Measurements from ENCODE around the gene ITPRID2. TPM values are rescaled to one million over a fixed set of nuclear protein-coding genes. Genes with fewer than 3 reads are reported as not detected.

Gene ITPRID2
- total and polyA plus RNA-seq, 7 donors = 70.9 to 135 (median 87.4) TPM

GRCh38 chr2:181890271-181890670 lies 1.3 kb upstream of the ITPRID2 start:
- no peak overlapping the region for H3K4me3 ChIP-seq
- peak overlapping the region in 2 of 4 donors; percentile 13 to 97 for H3K27ac ChIP-seq
- no peak for DNase-seq
- TF ChIP-seq EP300 (IDR thresholded peaks at IDR 0.05) = no peak
- TF ChIP-seq, protein P1, sequence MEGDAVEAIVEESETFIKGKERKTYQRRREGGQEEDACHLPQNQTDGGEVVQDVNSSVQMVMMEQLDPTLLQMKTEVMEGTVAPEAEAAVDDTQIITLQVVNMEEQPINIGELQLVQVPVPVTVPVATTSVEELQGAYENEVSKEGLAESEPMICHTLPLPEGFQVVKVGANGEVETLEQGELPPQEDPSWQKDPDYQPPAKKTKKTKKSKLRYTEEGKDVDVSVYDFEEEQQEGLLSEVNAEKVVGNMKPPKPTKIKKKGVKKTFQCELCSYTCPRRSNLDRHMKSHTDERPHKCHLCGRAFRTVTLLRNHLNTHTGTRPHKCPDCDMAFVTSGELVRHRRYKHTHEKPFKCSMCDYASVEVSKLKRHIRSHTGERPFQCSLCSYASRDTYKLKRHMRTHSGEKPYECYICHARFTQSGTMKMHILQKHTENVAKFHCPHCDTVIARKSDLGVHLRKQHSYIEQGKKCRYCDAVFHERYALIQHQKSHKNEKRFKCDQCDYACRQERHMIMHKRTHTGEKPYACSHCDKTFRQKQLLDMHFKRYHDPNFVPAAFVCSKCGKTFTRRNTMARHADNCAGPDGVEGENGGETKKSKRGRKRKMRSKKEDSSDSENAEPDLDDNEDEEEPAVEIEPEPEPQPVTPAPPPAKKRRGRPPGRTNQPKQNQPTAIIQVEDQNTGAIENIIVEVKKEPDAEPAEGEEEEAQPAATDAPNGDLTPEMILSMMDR (IDR thresholded peaks at IDR 0.05) = no peak
- TF ChIP-seq POLR2AphosphoS5 (IDR thresholded peaks at IDR 0.05) = no peak
- TF ChIP-seq POLR2A (IDR thresholded peaks at IDR 0.05) = no peak
- intact Hi-C loops (cut with DNase I) = loop anchor here (5.0 to 10.0 kb wide), 3 partner anchors 185 to 1883 kb away; partner anchors contain the start of genes CWC22 and UBE2E3
- H3K4me1 ChIP-seq = peaks cover 0 to 37% (median 20%) of the 10 kb centered on the region in 4 donors
- 90 to 96% methylated on average over 2 of the region's 2 CpGs for WGBS, 2 donors
- no peaks in the 10 kb centered on the region for H3K36me3 ChIP-seq
- H3K9me3 ChIP-seq = no peaks in the 10 kb centered on the region
- no peaks in the 10 kb centered on the region for H3K27me3 ChIP-seq

DNA sequence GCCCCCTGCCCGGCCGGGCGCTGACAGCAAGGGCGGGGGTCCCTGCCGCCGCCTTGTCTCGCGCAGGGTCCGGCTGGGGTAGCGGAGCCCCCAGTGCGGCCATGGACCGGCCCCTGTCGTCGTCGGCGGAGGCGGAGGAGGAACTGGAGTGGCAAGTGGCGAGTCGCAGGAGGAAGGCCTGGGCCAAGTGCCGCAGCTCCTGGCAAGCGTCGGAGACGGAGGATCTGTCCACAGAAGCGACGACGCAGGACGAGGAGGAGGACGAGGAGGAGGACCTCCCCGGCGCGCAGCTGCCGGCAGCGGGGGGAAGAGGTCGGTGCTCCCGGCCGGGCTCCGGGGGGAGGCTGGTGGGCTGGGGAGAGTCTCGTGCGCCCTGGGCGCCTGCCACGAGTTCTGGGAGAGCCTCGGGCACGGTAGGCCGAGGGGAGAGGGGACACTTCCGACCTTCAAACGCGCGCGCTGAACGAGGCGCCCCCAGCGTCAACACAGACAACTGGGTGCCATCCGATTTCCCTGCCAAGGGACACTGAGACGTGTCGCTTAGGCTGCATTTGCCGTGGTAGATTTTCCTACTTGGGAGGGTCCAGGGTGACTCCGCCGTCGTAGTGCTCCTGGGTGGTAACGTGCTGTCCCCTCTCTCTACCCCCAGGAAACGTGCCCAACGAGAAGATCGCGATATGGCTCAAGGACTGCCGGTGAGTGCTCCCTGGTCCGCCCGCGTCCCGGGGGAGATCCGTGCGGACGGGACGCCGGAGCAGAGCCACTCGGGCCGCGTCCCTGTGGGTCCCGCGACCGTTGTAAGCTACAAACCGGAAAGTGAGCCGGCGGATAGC lies 652 bp downstream of the ITPRID2 start:
- Histone ChIP-seq H3K27ac (peak overlapping the region; percentile 94 to 99 (median 96)), H3K36me3 (no peaks in the 10 kb centered on the region), H3K4me1 (peaks cover 0 to 55% (median 34%) of the 10 kb centered on the region in 4 donors), H3K9me3 (no peaks in the 10 kb centered on the region), H3K4me3 (peak overlapping the region; percentile 91 to 98 (median 94)), H3K27me3 (no peaks in the 10 kb centered on the region)
- intact Hi-C loops (cut with DNase I) = loop anchor here (5.0 to 10.0 kb wide), 3 partner anchors 183 to 1885 kb away; partner anchors contain the start of genes CWC22 and UBE2E3
- 0 to 1% methylated on average over 83 of the region's 83 CpGs for WGBS, 2 donors
- DNase-seq = peak; percentile 86
- TF ChIP-seq, protein P1 (IDR thresholded peaks at IDR 0.05) = no peak
- TF ChIP-seq POLR2AphosphoS5 (IDR thresholded peaks at IDR 0.05) (peak; percentile 33 to 71 (median 54)), EP300 (IDR thresholded peaks at IDR 0.05) (no peak), POLR2A (IDR thresholded peaks at IDR 0.05) (peak; percentile 21 to 44)

- WGBS, 2 donors = 3 to 10% methylated on average over 10 of the region's 10 CpGs
- no peaks in the 10 kb centered on the region for H3K27me3 ChIP-seq
- H3K4me3 ChIP-seq = peak overlapping the region; percentile 91 to 98 (median 94)
- no peaks in the 10 kb centered on the region for H3K9me3 ChIP-seq
- DNase-seq = no peak
- intact Hi-C loops (cut with DNase I) = loop anchor here (5.0 to 10.0 kb wide), 3 partner anchors 182 to 1886 kb away; partner anchors contain the start of genes CWC22 and UBE2E3
- TF ChIP-seq POLR2A (IDR thresholded peaks at IDR 0.05) (no peak), POLR2AphosphoS5 (IDR thresholded peaks at IDR 0.05) (peak in 2 of 4 donors; percentile 41 to 43)
- peak overlapping the region; percentile 94 to 99 (median 96) for H3K27ac ChIP-seq
- H3K4me1 ChIP-seq = peaks cover 0 to 56% (median 34%) of the 10 kb centered on the region in 4 donors
- H3K36me3 ChIP-seq = no peaks in the 10 kb centered on the region
Observed at GRCh38 chr2:181892799-181893435, 1.4 kb downstream of the ITPRID2 start.

GRCh38 chr2:181894381-181894780 lies 2.9 kb downstream of the ITPRID2 start:
- TF ChIP-seq, protein P1 (IDR thresholded peaks at IDR 0.05) = no peak
- no peak for TF ChIP-seq POLR2A (IDR thresholded peaks at IDR 0.05)
- TF ChIP-seq POLR2AphosphoS5 (IDR thresholded peaks at IDR 0.05) = no peak
- TF ChIP-seq EP300 (IDR thresholded peaks at IDR 0.05) = no peak
- WGBS, 2 donors = 8 to 64% methylated on average over 3 of the region's 3 CpGs
- intact Hi-C loops (cut with DNase I) = loop anchor here (5.0 to 10.0 kb wide), 3 partner anchors 180 to 1887 kb away; partner anchors contain the start of genes CWC22 and UBE2E3

More at GRCh38 chr2:181894381-181894780, 2.9 kb downstream of the ITPRID2 start:
- Histone ChIP-seq H3K27me3 (no peaks in the 10 kb centered on the region), H3K36me3 (peaks cover 0 to 12% (median 7%) of the 10 kb centered on the region in 4 donors), H3K4me1 (peaks cover 0 to 56% (median 34%) of the 10 kb centered on the region in 4 donors), H3K9me3 (no peaks in the 10 kb centered on the region), H3K27ac (no peak overlapping the region), H3K4me3 (peak overlapping the region in 3 of 4 donors; percentile 91 to 96 (median 92))
- no peak for DNase-seq
